ENCODE data around the gene FAM118A. TPM values are rescaled to one million over a fixed set of nuclear protein-coding genes. Genes with fewer than 3 reads are reported as not detected.
"Not testable (repeated sequence)": the region's sequence is repeated elsewhere in the genome, so short reads cannot be mapped to it uniquely, and the experiment has no call there.

FAM118A gene
- total RNA-seq, 1 experiment from 2014 or later: 21.8 TPM

DNA sequence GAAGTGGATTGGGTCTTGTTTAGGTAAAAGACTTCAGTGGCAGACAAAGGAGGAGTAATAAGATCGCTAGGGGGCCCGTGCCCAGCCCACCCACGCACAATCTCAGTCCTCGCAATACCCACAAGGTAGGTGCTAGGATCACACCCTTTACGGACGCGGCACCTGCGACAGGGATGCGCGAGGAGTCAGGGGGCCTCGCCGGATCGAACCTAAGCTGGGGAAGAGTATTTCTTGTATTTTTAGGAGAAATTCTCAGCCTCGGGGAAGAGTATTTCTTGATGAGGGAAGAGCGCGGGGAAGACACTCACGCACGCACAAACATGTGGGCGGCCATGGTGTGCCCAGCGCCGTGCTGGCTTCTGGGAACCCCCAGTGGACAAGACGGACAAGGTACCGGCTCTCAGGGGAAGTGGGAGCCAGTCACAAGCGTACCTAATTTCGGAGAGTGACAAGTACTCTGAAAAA is 745 bp upstream of the FAM118A start:
- no peak for DNase-seq (ENCODE audit: low spot score)

GRCh38 chr22:45310331-45310976 is 720 bp downstream of the FAM118A start:
- no peak for DNase-seq (ENCODE audit: low spot score)

GRCh38 chr22:45310977-45311531 is 1.3 kb downstream of the FAM118A start:
- no peak for DNase-seq (ENCODE audit: low spot score)

GRCh38 chr22:45312415-45312814 is 2.7 kb downstream of the FAM118A start:
- DNase-seq (ENCODE audit: low spot score): no peak

GRCh38 chr22:45312856-45313255 is 3.1 kb downstream of the FAM118A start:
- no peak for DNase-seq (ENCODE audit: low spot score)

DNA sequence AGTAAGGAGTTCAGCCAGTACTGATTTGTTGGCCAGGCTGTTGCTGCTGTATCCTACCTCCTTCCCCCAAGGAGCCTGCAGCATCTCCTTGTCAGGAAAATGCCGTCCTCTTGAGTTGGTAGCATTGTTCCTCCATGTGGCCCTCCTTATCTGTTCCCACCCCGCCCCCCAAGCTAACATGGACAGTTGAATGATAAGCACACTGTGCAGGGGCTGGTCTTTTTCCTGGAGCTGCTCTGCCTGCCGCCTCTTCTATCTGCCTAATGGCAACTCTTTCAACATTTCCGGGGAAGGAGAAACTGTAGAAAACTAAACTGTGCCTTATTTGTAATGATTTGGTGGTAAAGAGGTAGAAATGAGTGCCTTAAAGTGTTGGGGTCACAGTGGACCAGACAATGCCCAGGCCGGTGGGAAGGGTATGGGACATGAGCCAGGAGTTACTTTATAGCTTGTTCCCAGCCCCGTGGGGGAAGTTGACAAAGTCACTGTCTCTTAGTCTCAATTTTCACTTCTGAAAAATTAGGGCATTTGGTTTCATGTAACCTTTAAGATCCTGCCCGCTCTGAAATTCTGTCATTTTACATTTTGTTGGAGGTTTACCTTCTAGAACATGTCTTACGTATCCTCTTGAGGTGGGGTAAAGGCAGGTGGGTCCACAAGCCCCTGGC is 4.5 kb downstream of the FAM118A start:
- no peak for DNase-seq (ENCODE audit: low spot score)

DNA sequence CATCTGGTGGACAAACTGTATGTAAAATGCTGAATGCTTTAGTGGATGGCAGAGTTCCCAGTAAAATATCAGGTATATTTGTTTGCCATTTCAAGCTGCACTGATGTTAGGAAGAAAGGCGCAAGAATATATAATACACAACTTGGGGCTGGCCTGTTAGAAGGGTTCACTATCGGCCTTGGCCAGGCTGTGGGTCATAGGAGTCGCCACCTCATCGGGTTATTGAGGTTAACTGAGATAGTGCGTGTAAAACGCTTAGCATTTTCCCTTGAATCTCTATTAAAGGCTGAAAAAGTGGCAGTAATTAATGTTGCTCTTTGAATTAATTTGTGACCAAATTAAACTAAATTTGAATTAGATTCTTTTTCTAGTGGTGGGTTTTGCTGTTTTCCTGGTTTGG is 5.1 kb downstream of the FAM118A start:
- DNase-seq (ENCODE audit: low spot score): no peak

GRCh38 chr22:45316796-45317526 is 7.2 kb downstream of the FAM118A start:
- DNase-seq (ENCODE audit: low spot score): no peak

DNA sequence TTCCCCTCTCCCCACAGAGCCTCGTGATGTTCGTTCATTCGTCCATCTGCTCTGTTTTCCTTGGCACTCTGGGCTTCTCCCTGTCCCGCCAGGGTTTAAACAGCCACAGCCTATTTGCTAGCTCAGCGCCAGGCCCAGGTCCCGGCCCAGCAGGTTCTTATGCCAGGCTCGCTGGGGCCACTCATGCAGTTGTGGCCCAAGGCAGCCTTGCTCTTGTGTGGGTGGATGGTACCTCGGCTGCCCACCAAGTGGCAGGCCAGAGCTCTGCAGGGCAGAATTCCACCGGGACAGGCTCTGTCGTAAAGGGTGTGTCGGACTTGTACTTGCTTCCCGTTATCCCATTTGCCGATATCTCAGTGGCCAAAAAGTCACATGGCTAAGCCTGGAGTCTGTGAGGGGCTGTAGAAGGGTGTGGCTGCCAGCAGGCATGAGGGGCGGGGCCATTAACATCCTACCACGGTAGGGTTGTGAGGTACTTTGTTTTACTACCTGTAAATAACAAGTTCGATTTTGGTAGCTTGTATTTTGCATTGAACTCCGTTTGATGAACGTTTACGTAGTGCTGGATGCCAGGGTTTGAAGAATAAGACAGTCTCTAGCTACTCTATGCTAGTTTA is 7.9 kb downstream of the FAM118A start:
- DNase-seq (ENCODE audit: low spot score): peak; percentile 70

DNA sequence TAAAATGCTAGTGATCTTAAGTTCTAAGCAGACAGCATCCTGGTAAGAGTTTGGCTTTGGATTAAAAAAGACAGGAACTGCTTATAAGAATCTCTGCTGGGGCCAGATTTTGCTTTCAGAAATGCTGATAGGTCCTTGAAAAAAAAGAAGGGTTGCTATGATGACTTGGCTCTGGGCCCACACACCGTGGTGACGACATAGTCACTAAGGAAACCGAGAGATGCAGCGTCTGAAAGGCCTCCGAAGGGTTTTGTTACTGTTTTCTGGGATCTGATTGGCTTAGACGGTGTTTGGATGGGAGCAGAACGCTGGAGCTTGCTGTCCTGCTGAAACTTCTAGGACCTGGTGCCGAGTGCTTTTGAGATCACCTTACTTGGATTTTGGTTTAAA is 8.4 kb downstream of the FAM118A start:
- peak; percentile 76 for DNase-seq (ENCODE audit: low spot score)

GRCh38 chr22:45318558-45319323 is 9.0 kb downstream of the FAM118A start:
- peak; percentile 32 for DNase-seq (ENCODE audit: low spot score)

DNA sequence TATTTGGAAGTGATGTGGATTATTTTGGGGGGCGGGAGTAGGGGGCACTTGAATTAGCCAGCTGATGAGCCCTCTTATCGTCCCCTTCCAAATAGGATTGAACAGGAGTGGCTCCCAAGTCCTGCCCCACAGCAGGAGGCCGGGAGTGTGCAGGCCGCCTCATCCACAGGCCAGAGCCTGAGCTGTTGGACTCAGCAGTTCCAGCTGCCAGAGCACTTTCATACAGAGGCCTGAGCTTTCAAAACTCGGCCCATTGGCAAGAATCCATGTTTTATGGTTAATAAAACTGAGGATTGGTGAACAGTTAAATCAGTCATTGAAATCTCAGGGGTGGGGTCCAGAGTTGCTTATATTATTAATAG is 9.6 kb downstream of the FAM118A start:
- DNase-seq (ENCODE audit: low spot score): peak; percentile 16

DNA sequence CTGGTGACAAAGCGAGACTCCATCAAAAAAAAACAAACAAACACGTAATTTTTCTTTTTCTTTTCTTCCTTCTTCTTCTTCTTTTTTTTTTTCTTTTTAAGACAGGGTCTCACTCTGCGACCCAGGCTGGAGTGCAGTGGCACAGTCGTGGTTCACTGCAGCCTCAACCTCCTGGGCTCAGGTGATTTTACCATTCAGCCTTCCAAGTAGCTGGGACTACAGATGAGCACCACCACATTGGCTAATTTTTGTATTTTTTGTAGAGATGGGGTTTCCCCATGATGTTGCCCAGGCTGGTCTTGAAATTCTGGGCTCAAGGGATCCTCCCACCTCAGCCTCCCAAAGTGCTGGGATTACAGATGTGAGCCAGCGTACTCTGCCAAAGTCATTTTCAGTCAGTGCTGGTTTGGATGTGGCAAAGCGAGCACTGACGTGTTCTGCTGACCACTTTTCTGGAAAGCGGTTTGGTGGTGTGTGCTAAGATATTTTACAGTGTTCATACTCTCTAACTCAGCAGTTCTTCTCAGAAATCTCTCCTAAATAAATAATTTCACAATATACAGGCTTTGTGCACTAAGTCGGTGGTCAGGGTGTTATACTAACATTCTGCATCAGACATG is 10.7 kb downstream of the FAM118A start:
- DNase-seq (ENCODE audit: low spot score): no peak

- DNase-seq (ENCODE audit: low spot score): no peak
These were observed 12.1 kb downstream of the FAM118A start for GRCh38 chr22:45321827-45322226.

DNA sequence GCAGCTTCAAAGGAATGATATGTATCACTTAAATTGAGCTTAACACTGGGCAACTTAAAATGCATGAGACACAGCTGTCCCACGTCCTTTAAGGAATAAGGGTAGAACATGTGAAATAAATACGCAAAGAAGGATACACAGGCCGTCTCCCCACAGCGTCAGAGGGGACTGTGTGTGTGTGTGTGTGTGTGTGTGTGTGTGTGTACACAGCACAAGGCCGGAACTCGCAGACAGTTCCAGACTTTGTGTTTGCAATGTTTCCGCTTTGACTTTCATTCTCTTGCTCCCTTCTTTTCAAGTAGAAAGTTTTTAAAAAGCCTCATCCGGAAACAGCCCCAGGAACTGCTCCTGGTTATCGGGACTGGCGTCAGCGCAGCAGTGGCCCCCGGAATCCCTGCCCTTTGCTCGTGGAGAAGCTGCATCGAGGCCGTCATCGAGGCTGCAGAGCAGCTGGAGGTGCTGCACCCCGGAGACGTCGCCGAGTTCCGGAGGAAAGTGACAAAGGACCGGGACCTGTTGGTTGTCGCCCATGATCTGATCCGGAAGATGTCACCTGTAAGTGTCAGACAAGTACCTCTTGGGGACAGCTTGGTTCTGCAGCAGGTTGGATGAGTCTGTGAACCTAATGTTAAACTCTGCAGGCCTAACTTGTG is 13.3 kb downstream of the FAM118A start:
- no peak for DNase-seq (ENCODE audit: low spot score)

- no peak for DNase-seq (ENCODE audit: low spot score)
These were observed 14.0 kb downstream of the FAM118A start for GRCh38 chr22:45323695-45324094.

DNA sequence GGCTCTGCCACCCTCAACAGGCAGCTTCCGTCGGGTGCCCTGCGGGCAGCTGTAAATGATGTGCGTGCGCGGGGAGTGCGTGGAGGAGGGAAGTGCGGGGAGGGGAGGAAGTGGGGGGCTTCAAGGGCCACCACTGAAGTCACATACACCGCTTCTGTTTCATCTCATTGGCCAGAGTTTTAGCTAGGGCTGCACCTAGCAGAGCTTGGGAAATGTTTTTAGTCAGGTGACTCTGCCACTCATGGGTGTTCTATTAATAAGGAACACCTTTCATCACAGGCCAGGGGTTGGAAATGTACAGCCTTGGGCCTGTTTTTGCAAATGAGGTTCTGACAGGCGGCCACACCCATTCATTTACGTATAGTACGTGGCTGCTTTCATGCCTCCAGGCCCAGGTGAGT is 14.6 kb downstream of the FAM118A start:
- DNase-seq (ENCODE audit: low spot score): no peak

DNA sequence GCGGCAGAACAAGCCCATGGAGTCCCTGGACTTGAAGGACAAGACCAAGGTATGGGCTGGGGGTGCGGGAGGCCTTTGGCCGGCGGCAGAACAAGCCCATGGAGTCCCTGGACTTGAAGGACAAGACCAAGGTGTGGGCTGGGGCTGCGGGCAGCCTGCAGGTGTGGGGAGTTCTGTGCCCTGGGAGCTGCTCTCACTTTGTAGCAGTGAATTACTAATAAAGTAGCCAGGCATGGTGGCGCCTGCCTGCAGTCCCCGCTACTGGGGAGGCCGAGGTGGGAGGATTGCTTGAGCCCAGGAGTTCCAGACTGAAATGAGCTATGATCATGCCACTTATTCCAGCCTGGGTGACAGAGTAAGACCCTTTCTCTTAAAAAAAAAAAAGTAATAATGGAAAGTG is 18.5 kb downstream of the FAM118A start:
- not testable (repeated sequence) for DNase-seq (ENCODE audit: low spot score)

- no peak for DNase-seq (ENCODE audit: low spot score)
These were observed 19.2 kb downstream of the FAM118A start for GRCh38 chr22:45328822-45329529.

DNA sequence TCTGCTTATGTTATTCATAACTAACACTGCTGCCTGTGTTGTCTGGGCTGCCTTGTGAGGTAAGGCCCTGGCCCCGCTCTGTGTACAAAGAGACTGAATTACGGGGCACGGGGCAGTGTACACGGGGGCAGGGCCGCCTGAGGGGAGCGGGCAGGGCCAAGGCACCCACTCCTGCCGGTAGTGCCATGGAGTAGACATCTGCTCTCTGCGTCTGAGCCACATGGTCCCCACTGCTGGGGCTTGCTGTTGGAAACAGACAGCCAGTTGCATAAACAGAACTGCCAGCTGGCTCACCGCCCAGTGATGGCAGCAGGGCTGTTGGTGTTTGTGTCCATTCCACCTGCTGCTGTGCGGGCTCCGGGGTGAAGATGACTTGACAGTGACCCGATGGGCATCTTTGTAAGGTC is 19.8 kb downstream of the FAM118A start:
- DNase-seq (ENCODE audit: low spot score): no peak

Data from A172 (cell line).